GM18909 (cell line): ENCODE data around the gene HIRA.

Experiments
- ATAC-seq: cut with Tn5 transposase; IDR thresholded peaks from one replicate; pipeline ENCODE4 v1.9.1; 2021; ENCODE audit warnings: mild to moderate bottlenecking; ENCODE audit not compliant: unreplicated experiment, poor library complexity

The HIRA gene, protein sequence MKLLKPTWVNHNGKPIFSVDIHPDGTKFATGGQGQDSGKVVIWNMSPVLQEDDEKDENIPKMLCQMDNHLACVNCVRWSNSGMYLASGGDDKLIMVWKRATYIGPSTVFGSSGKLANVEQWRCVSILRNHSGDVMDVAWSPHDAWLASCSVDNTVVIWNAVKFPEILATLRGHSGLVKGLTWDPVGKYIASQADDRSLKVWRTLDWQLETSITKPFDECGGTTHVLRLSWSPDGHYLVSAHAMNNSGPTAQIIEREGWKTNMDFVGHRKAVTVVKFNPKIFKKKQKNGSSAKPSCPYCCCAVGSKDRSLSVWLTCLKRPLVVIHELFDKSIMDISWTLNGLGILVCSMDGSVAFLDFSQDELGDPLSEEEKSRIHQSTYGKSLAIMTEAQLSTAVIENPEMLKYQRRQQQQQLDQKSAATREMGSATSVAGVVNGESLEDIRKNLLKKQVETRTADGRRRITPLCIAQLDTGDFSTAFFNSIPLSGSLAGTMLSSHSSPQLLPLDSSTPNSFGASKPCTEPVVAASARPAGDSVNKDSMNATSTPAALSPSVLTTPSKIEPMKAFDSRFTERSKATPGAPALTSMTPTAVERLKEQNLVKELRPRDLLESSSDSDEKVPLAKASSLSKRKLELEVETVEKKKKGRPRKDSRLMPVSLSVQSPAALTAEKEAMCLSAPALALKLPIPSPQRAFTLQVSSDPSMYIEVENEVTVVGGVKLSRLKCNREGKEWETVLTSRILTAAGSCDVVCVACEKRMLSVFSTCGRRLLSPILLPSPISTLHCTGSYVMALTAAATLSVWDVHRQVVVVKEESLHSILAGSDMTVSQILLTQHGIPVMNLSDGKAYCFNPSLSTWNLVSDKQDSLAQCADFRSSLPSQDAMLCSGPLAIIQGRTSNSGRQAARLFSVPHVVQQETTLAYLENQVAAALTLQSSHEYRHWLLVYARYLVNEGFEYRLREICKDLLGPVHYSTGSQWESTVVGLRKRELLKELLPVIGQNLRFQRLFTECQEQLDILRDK

DNA sequence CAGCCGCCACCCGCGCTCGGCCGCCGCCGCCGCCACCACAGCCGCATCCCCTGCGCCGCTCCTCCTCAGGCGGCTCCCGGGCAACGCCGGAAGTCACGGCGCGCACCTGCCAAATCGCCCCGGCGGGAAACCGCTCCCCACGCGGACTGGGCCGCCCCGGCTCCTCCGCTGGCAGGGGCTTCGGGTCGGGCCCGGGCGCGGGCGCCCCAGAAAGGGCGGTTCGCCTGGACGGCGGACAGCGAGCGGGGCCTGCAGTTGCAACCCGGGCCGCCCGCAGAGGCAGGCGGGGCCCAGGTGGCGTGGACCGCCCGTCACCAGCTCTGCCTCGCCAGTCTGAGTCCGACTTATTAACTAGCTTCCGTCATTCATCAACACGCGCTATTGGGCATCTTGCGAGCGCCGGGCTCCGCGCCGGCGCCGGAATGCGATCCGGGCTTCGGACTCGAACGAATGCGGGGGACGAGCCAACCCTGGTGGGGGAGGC is at the start of gene HIRA:
TSS of gene HIRA (minus strand) at position 85 of the 484 bp plus-strand sequence. CDS start 257 bp downstream, outside the sequence.
- ATAC-seq: peak; percentile 57

GRCh38 chr22:19480789-19481188 is 49.3 kb upstream of the HIRA start:
- no peak for ATAC-seq

- ATAC-seq: peak; percentile 4
These were observed 48.6 kb upstream of the HIRA start for GRCh38 chr22:19480173-19480568.

DNA sequence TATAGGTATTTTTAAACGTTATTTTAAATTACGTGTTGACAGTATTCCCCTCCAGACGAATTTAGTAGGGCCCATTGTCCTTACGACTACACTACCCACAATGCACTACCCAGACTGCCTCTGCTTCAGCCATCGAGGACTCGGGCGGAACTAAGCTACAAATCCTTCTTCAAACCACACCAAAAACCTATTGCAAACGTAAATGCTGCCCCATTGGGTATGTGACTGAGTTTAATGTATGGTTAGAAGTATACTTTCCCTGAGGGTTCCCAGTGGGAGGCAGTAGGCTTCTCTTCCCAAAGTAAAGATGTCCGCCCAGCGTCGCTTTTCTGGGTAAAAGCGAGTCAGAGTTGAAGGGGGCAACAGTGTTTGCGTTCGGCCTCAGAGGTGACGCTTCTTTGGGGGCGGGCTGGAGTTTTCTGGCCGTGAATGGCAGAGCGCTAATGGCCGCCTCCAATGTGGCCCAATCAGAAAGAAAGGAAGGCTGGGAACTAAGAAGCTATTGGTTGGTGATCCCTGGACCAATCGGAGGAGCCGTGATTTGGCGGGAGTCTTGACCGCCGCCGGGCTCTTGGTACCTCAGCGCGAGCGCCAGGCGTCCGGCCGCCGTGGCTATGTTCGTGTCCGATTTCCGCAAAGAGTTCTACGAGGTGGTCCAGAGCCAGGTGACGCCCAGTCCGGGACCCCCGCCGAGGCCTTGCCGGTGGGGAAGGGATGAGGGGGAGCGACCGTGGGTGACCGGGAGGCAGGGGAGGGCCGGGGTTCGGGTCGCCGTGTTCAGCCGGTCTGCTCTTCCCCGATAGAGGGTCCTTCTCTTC is 48.0 kb upstream of the HIRA start, which contains the start of gene CDC45:
TSS of gene CDC45 (plus strand) at position 566 of the 818 bp plus-strand sequence. CDS start at position 615, 49 bp downstream.
- peak; percentile 88 for ATAC-seq

- ATAC-seq: peak; percentile 47
These were observed 47.4 kb upstream of the HIRA start, which contains the start of gene UFD1 for GRCh38 chr22:19478901-19479354. Gene UFD1 (minus strand): TSS chr22:19479193. CDS start chr22:19479085, 108 bp downstream.

DNA sequence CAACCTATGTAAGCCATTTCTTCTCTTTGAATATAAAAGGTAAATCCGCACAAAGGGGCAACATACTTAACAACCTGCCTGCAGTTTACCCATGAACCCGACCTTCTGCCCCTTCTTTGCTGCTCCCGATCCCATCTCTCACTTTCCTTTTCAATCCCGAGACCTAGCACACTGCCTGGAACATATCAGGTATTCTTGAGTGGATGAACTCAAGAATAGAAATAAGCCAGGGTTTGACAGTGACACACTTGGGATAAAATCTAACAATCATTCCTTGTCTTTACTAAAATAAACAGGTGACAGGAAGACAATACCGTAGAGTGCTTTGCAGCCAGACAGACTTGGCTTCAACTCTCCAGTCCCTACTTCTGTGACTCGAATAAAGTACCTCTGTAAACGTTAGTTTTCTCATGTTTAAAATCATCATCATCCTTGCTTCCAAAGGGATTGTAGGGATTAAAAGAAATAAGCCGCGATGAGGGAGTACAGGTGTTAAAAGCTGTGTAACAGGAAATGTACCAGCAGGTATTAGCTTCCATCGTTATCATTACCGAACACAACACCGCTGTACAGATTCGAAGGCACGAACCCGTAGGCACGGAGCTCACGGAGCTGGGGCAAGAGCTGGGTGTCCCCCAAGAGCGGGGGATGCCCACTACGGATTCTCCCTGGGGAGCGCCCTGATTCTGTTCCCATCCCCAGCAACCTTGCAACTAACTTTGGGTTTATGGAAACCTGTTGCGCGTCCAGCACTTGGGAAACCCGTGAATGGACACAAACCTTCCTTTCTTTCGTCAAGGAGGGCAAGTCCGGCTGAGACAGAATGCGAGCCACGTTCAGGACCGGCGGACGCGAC is 46.7 kb upstream of the HIRA start:
- no peak for ATAC-seq

- no peak for ATAC-seq
These were observed 46.0 kb upstream of the HIRA start for GRCh38 chr22:19477321-19478044.

DNA sequence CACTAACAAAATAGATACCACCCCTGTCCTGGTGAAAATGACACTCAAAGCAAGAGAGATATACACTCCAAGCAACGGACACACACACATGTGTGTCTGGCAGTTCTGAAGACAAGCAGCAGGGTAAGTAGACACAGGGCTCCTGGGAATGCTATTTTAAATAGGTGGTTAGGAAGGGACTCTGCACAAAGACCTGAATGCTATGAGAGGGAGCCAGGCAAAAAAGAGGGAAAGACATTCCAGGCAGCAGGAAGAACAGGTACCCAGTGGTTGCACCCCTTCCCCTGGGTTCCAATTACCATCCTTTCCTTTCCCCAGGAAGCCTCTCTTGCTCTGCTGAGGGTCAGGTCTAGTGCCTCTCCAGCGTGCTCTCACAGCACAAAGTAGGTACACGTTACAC is 44.5 kb upstream of the HIRA start:
- ATAC-seq: no peak

DNA sequence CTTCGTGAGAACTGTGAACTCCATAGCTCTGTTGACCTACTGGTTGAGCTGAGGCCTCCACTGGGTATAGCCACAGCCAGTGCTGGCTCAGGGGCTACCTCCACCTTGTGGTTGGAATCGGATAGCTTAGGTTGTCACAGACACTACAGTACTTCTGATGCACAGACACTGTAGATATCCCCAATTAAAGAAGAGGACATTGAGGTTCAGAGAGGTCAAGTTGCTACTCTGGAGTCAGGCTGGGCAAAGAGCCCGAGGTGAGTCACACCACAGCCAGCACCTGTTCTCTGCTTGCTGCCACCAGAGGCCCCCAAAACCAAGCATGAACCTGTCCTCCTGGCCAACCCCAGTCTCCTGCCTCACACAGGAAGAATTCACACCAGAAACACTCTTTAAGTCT is 42.0 kb upstream of the HIRA start:
- no peak for ATAC-seq

GRCh38 chr22:19472233-19472632 is 40.7 kb upstream of the HIRA start:
- no peak for ATAC-seq

DNA sequence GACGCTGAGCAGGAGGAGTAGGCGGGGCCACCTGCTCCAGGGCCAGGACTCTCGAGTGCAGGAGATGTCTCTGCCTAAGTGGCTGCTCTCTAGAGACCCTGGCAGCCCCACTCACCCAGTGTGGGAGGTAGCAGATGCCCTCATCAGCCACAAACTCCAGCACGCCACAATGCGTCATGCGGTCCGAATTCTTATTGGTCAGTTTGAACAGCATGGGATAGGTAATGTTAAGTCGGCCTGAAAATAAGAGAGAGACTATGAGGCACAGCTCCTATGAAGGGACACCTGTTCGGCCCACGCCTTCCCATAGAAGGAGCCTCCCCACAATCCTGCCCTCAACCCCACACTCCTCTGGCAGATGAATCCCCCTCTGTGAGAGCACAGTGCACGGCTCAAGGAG is 40.0 kb upstream of the HIRA start:
- no peak for ATAC-seq

DNA sequence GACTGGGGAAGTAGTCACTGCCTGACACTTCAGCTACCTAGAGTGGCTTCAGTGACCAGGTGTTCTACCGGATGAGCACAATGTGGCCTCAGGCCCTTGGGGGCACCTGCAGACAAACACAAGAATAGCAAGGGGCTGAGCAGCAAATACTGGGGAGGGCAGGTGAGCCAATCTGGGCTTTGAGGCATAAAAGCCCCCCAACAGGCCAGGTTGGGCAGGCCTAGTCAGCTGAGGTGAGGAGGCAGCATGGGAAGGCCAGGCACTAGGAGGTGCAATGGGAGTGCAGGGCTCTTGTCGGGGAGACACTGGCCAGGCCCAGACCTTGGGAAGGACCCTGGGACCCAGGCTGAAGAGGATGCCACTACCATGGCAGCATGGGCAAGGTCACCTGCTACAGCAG is 38.5 kb upstream of the HIRA start:
- ATAC-seq: no peak

GRCh38 chr22:19469421-19469820 is 37.9 kb upstream of the HIRA start:
- ATAC-seq: no peak

- ATAC-seq: no peak
These were observed 36.4 kb upstream of the HIRA start for GRCh38 chr22:19467912-19468311.

GRCh38 chr22:19466848-19467752 is 35.6 kb upstream of the HIRA start:
- no peak for ATAC-seq

- ATAC-seq: no peak
These were observed 34.7 kb upstream of the HIRA start for GRCh38 chr22:19466126-19466716.

DNA sequence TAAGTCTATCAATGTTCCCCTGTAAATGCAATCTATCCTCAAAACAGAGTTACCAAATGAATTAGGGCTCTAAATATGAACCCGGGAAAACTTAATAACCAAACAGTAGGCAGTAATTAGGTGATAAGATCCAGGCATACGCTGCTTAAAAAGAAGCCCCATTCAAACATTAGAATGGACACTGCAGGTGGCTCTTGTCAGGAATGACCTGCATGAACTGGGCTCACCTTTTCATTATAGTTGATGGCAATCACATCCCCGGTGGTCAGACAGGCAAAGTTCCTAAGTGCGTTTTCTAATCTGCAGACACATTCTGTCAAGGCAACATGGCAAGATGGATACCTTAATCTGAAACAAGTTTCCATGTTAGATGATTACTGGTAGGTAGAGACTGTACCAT is 33.4 kb upstream of the HIRA start:
- no peak for ATAC-seq
